IMR-90 (cell line): ENCODE data around the gene ACSM3. TPM values are rescaled to one million over a fixed set of nuclear protein-coding genes. Genes with fewer than 3 reads are reported as not detected.

Experiments
- ATAC-seq: fragments of 200-7000 bp; cut with Tn5 transposase; 2 replicates; pipeline ENCODE4 v1.9.1; 2020; ENCODE audit warnings: low read depth, mild to moderate bottlenecking, moderate library complexity
- BruUV-seq: library from RNA; stranded (reverse); fragments of 400-500 nt; replicated peaks from 2 replicates; lab custom pipeline; 2021; lab: Mats Ljungman, UMichigan
- CTCF ChIA-PET: fragments of 300-600 bp; formaldehyde crosslinking; extraction: SDS; loops from one replicate; lab custom pipeline; 2021; ENCODE audit warnings: antibody characterized with exemption; lab: Yijun Ruan, JAX
- POLR2A ChIA-PET: fragments of 300-600 bp; sonication (Branson Sonifier 250); formaldehyde crosslinking; loops from one replicate; lab custom pipeline; 2022; ENCODE audit warnings: antibody characterized with exemption; ENCODE audit not compliant: unreplicated experiment; lab: Charles Lee
- DNase-seq: peaks from one replicate; pipeline ENCODE4 v3.0.0; 2013
- H2AFZ ChIP-seq: replicated peaks from 2 replicates; pipeline ENCODE3; 2013; ENCODE audit warnings: low read length, mild to moderate bottlenecking; ENCODE audit not compliant: poor library complexity
- H2AK5ac ChIP-seq: 2 replicates; pipeline ENCODE4 v1.6.1; 2013; ENCODE audit warnings: low read depth, low read length, inconsistent platforms
- H2AK9ac ChIP-seq: replicated peaks from 2 replicates; pipeline ENCODE3; 2013; ENCODE audit warnings: mild to moderate bottlenecking, low read depth, low read length, moderate library complexity; ENCODE audit not compliant: poor library complexity
- H2BK120ac ChIP-seq: 2 replicates; pipeline ENCODE4 v1.6.1; 2013; ENCODE audit warnings: low read depth, low read length, inconsistent platforms
- H2BK15ac ChIP-seq: 3 replicates; pipeline ENCODE4 v1.6.1; 2013; ENCODE audit warnings: low read depth, low read length, inconsistent platforms
- H2BK20ac ChIP-seq: 2 replicates; pipeline ENCODE4 v1.6.1; 2013; ENCODE audit warnings: low read depth, mild to moderate bottlenecking, inconsistent platforms, low read length, moderate library complexity
- H2BK5ac ChIP-seq: 2 replicates; pipeline ENCODE4 v1.6.1; 2013; ENCODE audit warnings: mild to moderate bottlenecking, low read depth, low read length, inconsistent platforms; ENCODE audit not compliant: poor library complexity, severe bottlenecking
- H3K14ac ChIP-seq: replicated peaks from 2 replicates; pipeline ENCODE4 v1.6.1; 2013; ENCODE audit warnings: low read depth, low read length, inconsistent platforms
- H3K18ac ChIP-seq: 2 replicates; pipeline ENCODE4 v1.6.1; 2013; ENCODE audit warnings: low read depth, low read length, control low read depth
- H3K23ac ChIP-seq: 2 replicates; pipeline ENCODE4 v1.6.1; 2013; ENCODE audit warnings: low read depth, low read length, inconsistent platforms
- H3K27ac ChIP-seq: 2 replicates; pipeline ENCODE4 v1.5.1; 2013; ENCODE audit warnings: mild to moderate bottlenecking, control low read depth, low read length; ENCODE audit not compliant: insufficient read depth
- H3K27me3 ChIP-seq: 2 replicates; pipeline ENCODE4 v1.6.1; 2013; ENCODE audit warnings: low read length; ENCODE audit not compliant: control insufficient read depth, insufficient read depth
- H3K36me3 ChIP-seq: 2 replicates; pipeline ENCODE4 v1.6.1; 2013; ENCODE audit warnings: low read length, mixed read lengths; ENCODE audit not compliant: control insufficient read depth, insufficient read depth
- H3K4ac ChIP-seq: 2 replicates; pipeline ENCODE4 v1.6.1; 2013; ENCODE audit warnings: low read depth, low read length, inconsistent platforms
- H3K4me1 ChIP-seq: 2 replicates; pipeline ENCODE4 v1.6.1; 2013; ENCODE audit warnings: low read length, mixed read lengths; ENCODE audit not compliant: control insufficient read depth, insufficient read depth
- H3K4me2 ChIP-seq: 2 replicates; pipeline ENCODE4 v1.6.1; 2013; ENCODE audit warnings: low read depth, mild to moderate bottlenecking, control low read depth, low read length, moderate library complexity
- H3K4me3 ChIP-seq: 2 replicates; pipeline ENCODE4 v1.5.1; 2013; ENCODE audit warnings: low read depth, mild to moderate bottlenecking, control low read depth, low read length, moderate library complexity; ENCODE audit not compliant: insufficient read depth
- H3K56ac ChIP-seq: 2 replicates; pipeline ENCODE4 v1.6.1; 2013; ENCODE audit warnings: low read length, inconsistent platforms; ENCODE audit not compliant: insufficient read depth; ENCODE audit errors: extremely low read depth
- H3K79me1 ChIP-seq, 2 experiments: 2 replicates each; pipeline ENCODE4 v1.6.1; 2013; ENCODE audit warnings: low read length in 2 of 2, inconsistent platforms in 1 of 2, low read depth in 1 of 2
- H3K9ac ChIP-seq: 2 replicates; pipeline ENCODE4 v1.6.1; 2013; ENCODE audit warnings: low read depth, low read length, control low read depth
- H3K9me1 ChIP-seq: 2 replicates; pipeline ENCODE4 v1.6.1; 2013; ENCODE audit warnings: low read length, inconsistent platforms; ENCODE audit not compliant: insufficient read depth
- H3K9me3 ChIP-seq: 2 replicates; pipeline ENCODE4 v1.6.1; 2013; ENCODE audit warnings: low read length; ENCODE audit not compliant: control insufficient read depth, insufficient read depth
- H4K20me1 ChIP-seq: 2 replicates; pipeline ENCODE4 v1.6.1; 2013; ENCODE audit warnings: low read length, inconsistent platforms; ENCODE audit not compliant: insufficient read depth
- H4K5ac ChIP-seq: 2 replicates; pipeline ENCODE4 v1.6.1; 2013; ENCODE audit warnings: mild to moderate bottlenecking, low read depth, low read length, control low read depth
- H4K8ac ChIP-seq, 2 experiments: 2 replicates each; pipeline ENCODE4 v1.6.1; 2013; ENCODE audit warnings: low read depth in 2 of 2, low read length in 2 of 2, control low read depth in 1 of 2, inconsistent platforms in 1 of 2
- H4K91ac ChIP-seq: 2 replicates; pipeline ENCODE4 v1.6.1; 2013; ENCODE audit warnings: low read depth, low read length, inconsistent platforms; ENCODE audit not compliant: insufficient read depth
- CEBPB ChIP-seq: IDR thresholded peaks from 2 replicates; pipeline ENCODE4 v1.6.1; 2012; ENCODE audit warnings: low read depth, low read length, improper control_type of control experiment
- CHD1 ChIP-seq: IDR thresholded peaks from 2 replicates; pipeline ENCODE4 v1.6.1; 2012; ENCODE audit warnings: low read depth, low read length, improper control_type of control experiment
- MAFK ChIP-seq: IDR thresholded peaks from 2 replicates; pipeline ENCODE4 v1.6.1; 2012; ENCODE audit warnings: low read depth, low read length, improper control_type of control experiment
- WGBS, 2 experiments: methylation state at CpG; one replicate each; pipeline versions ENCODE4 v1.1.5 to v1.1.7; 2013; ENCODE audit warnings: missing lambda C conversion rate in 2 of 2; ENCODE audit not compliant: insufficient read length in 1 of 2; ENCODE audit errors: extremely low coverage in 2 of 2; 5-methylcytosine and 5-hydroxymethylcytosine counted together
- dilution Hi-C: fragments of 300-500 bp; cut with HindIII; formaldehyde crosslinking; loops from one replicate; pipeline ENCODE4 v1.14.3; 2018; ENCODE audit warnings: low sequenced_read_pairs; ENCODE audit not compliant: unreplicated experiment
- in situ Hi-C: fragments of 300-500 bp; cut with MboI; formaldehyde crosslinking; loops from 3 replicates; pipeline ENCODE4 v1.14.3; 2019; ENCODE audit warnings: low sequenced_read_pairs, inconsistent platforms, mixed read lengths
- intact Hi-C: fragments of 100-400 bp; cut with micrococcal nuclease; formaldehyde crosslinking; loops from 2 replicates; pipeline ENCODE4 v1.10.0; 2022
- polyA plus RNA-seq, 3 experiments: library from polyadenylated mRNA; depleted of rRNA; stranded (reverse); fragments of >200 nt; gene quantifications; 2 replicates each; pipeline ENCODE4 v1.2.3, GENCODE V29; 2012; ENCODE audit warnings: low replicate concordance in 1 of 3
- total RNA-seq: library from RNA; depleted of rRNA; stranded (reverse); fragments of >200 nt; gene quantifications from 2 replicates; pipeline ENCODE4 v1.2.3, GENCODE V29; 2012
- TF ChIP-seq, protein P1 (sequence below): conservative IDR thresholded peaks from 2 replicates; pipeline ENCODE4 v1.5.1; 2012; ENCODE audit warnings: mild to moderate bottlenecking, low read depth, low read length, improper control_type of control experiment

The ACSM3 gene
- total and polyA plus RNA-seq, 2 of the 4 experiments (the other 2 are of a cell fraction): 0.50 to 0.54 TPM

DNA sequence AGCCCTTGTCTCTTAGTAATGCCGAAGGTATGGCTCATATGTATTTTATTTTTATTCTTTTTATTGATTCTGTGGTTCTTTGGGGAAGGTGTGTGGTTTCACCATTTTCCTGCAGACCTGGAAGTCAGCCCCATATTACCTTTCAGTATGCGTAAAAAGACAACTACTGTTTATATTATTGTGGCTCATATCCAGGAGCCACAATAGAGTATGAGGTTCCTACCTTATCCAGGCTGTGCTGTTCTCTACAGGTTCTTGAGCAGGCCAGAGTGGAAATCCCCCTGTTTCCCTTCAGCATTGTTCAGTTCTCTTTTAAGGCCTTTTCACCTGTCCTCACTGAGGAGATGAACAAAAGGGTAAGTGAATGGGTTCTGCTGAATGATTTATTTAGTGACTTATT lies 75.7 kb downstream of the ACSM3 start:
- Histone ChIP-seq H3K4me2 (no peak overlapping the region), H3K27ac (no peak overlapping the region), H4K91ac (no peak overlapping the region), H3K4me1 (no peaks in the 10 kb centered on the region), H3K4me3 (no peak overlapping the region), H3K79me1 (no peaks in the 10 kb centered on the region; a peak in 1 of 4 replicates), H3K9ac (no peak overlapping the region), H3K4ac (no peak overlapping the region), H4K5ac (no peak overlapping the region), H3K9me1 (no peaks in the 10 kb centered on the region), H2BK15ac (no peak overlapping the region), H3K18ac (no peak overlapping the region), H3K9me3 (no peaks in the 10 kb centered on the region), H2BK120ac (no peak overlapping the region), H4K20me1 (no peaks in the 10 kb centered on the region), H3K14ac (no peak overlapping the region), H3K23ac (no peak overlapping the region), H2BK20ac (no peak overlapping the region), H2BK5ac (no peak overlapping the region), H3K27me3 (no peaks in the 10 kb centered on the region), H3K56ac (no peak overlapping the region), H2AFZ (no peak overlapping the region), H3K36me3 (0 out of 2 replicates have a peak, but pooled peaks cover 4% of the 10 kb centered on the region), H2AK5ac (no peak overlapping the region), H2AK9ac (no peak overlapping the region), H4K8ac (no peak overlapping the region)
- ATAC-seq (no peak), DNase-seq (no peak)
- CTCF ChIA-PET: interaction anchor here (0.6 kb wide), 1 partner anchor 78 kb away, joined by 5 read pairs; no protein-coding TSS in a partner anchor
- no CpG with 5 or more reads among the region's 2 CpGs for WGBS, 2 experiments
- TF ChIP-seq, protein P1, sequence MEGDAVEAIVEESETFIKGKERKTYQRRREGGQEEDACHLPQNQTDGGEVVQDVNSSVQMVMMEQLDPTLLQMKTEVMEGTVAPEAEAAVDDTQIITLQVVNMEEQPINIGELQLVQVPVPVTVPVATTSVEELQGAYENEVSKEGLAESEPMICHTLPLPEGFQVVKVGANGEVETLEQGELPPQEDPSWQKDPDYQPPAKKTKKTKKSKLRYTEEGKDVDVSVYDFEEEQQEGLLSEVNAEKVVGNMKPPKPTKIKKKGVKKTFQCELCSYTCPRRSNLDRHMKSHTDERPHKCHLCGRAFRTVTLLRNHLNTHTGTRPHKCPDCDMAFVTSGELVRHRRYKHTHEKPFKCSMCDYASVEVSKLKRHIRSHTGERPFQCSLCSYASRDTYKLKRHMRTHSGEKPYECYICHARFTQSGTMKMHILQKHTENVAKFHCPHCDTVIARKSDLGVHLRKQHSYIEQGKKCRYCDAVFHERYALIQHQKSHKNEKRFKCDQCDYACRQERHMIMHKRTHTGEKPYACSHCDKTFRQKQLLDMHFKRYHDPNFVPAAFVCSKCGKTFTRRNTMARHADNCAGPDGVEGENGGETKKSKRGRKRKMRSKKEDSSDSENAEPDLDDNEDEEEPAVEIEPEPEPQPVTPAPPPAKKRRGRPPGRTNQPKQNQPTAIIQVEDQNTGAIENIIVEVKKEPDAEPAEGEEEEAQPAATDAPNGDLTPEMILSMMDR: no peak
- TF ChIP-seq CHD1 (no peak), MAFK (no peak), CEBPB (no peak)
- dilution Hi-C loops (no loop called here), intact Hi-C loops (no loop called here), in situ Hi-C loops (no loop called here)
- BruUV-seq: no TSS peak
- POLR2A ChIA-PET: no interaction called here
